KMS-11 (cell line): ENCODE measurements around the gene RTN4.

Source experiments
- H2AFZ ChIP-seq: fragments of 200-600 bp; sonication (generic); 2 replicates; pipeline ENCODE4 v1.6.1; 2016; ENCODE audit warnings: antibody characterized with exemption, mixed run types, low read depth
- H3K27ac ChIP-seq: fragments of 200-600 bp; sonication (generic); 2 replicates; pipeline ENCODE4 v1.6.1; 2016; ENCODE audit warnings: mild to moderate bottlenecking, mixed run types
- H3K27me3 ChIP-seq: fragments of 200-600 bp; sonication (generic); 2 replicates; pipeline ENCODE4 v1.6.1; 2017; ENCODE audit warnings: mild to moderate bottlenecking, low read depth, mixed run types, moderate library complexity; ENCODE audit not compliant: insufficient read depth
- H3K36me3 ChIP-seq: fragments of 200-600 bp; sonication (generic); 2 replicates; pipeline ENCODE4 v1.6.1; 2017; ENCODE audit warnings: mild to moderate bottlenecking, mixed run types; ENCODE audit not compliant: insufficient read depth
- H3K4me1 ChIP-seq: fragments of 200-600 bp; sonication (generic); 2 replicates; pipeline ENCODE4 v1.6.1; 2016; ENCODE audit warnings: mild to moderate bottlenecking, low read depth, mixed run types; ENCODE audit not compliant: poor library complexity, severe bottlenecking
- H3K4me2 ChIP-seq: fragments of 200-600 bp; sonication (generic); 2 replicates; pipeline ENCODE4 v1.7.0; 2016; ENCODE audit warnings: mild to moderate bottlenecking, mixed run types
- H3K4me3 ChIP-seq: fragments of 200-600 bp; sonication (generic); IDR thresholded peaks from 2 replicates; pipeline ENCODE4 v1.6.1; 2017; ENCODE audit warnings: low read depth, low read length, mixed read lengths; ENCODE audit not compliant: insufficient read depth
- H3K79me2 ChIP-seq: fragments of 200-600 bp; sonication (generic); 2 replicates; pipeline ENCODE4 v1.6.1; 2016; ENCODE audit warnings: low read depth, mixed run types; ENCODE audit not compliant: insufficient read depth
- H3K9ac ChIP-seq: fragments of 200-600 bp; sonication (generic); 2 replicates; pipeline ENCODE4 v1.6.1; 2016; ENCODE audit warnings: mild to moderate bottlenecking, mixed run types
- H4K20me1 ChIP-seq: fragments of 200-600 bp; sonication (generic); 2 replicates; pipeline ENCODE4 v1.6.1; 2016; ENCODE audit warnings: mild to moderate bottlenecking, mixed run types; ENCODE audit not compliant: insufficient read depth
- TF ChIP-seq, protein P1 (sequence below): fragments of 200-600 bp; sonication (generic); conservative IDR thresholded peaks from 2 replicates; pipeline ENCODE4 v1.6.1; 2017; ENCODE audit warnings: low read depth, mild to moderate bottlenecking, antibody characterized with exemption, low read length, moderate library complexity, mixed read lengths

RTN4 gene

DNA sequence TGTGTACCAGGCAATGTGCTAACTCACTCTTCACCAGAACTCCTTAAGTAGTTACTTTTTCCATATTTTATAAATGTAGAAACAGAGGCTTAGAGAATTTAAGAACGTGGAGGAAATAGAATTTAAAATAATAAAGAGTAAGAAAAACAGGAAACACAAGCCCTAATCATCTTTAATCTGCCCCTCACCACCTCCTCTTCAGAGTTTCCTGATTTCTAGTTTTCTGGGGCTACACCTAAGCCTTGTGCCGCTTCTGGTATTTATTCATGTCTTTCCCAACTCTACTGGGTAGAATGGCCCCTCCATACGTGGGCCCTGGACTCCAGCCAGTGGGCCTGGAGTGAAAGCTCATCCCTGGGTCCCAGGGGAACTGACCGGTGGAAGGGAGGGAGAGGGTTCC, 85.4 kb downstream of the RTN4 start:
- Histone ChIP-seq H3K27ac (no peak overlapping the region), H3K36me3 (no peaks in the 10 kb centered on the region), H2AFZ (no peak overlapping the region), H3K4me3 (no peak overlapping the region), H3K4me1 (peaks cover 12% of the 10 kb centered on the region), H3K9ac (no peak overlapping the region), H3K79me2 (no peaks in the 10 kb centered on the region), H4K20me1 (no peaks in the 10 kb centered on the region), H3K4me2 (no peak overlapping the region), H3K27me3 (no peaks in the 10 kb centered on the region)
- TF ChIP-seq, protein P1, sequence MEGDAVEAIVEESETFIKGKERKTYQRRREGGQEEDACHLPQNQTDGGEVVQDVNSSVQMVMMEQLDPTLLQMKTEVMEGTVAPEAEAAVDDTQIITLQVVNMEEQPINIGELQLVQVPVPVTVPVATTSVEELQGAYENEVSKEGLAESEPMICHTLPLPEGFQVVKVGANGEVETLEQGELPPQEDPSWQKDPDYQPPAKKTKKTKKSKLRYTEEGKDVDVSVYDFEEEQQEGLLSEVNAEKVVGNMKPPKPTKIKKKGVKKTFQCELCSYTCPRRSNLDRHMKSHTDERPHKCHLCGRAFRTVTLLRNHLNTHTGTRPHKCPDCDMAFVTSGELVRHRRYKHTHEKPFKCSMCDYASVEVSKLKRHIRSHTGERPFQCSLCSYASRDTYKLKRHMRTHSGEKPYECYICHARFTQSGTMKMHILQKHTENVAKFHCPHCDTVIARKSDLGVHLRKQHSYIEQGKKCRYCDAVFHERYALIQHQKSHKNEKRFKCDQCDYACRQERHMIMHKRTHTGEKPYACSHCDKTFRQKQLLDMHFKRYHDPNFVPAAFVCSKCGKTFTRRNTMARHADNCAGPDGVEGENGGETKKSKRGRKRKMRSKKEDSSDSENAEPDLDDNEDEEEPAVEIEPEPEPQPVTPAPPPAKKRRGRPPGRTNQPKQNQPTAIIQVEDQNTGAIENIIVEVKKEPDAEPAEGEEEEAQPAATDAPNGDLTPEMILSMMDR, result no peak

DNA sequence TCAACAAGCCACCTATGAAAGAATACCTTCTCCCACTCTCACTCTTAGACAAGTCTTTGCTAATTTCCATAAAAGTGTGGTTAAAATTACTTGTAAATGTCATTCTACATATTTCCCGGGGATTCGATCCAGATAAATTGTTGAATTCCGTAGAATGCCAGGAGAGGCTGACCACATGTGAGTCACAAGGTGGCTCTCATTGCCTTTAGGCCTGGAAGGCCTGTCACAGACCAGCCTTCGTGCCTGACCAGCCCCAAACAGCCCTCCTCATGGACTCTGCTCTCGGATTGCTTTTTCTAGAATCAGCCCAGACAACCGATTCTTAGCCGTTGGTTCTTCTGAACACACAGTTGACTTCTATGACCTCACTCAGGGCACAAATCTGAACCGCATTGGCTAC, 86.0 kb downstream of the RTN4 start:
- Histone ChIP-seq H3K4me2 (no peak overlapping the region), H2AFZ (no peak overlapping the region), H3K79me2 (no peaks in the 10 kb centered on the region), H3K27me3 (no peaks in the 10 kb centered on the region), H3K4me1 (peaks cover 12% of the 10 kb centered on the region), H4K20me1 (no peaks in the 10 kb centered on the region), H3K27ac (no peak overlapping the region), H3K36me3 (no peaks in the 10 kb centered on the region), H3K4me3 (no peak overlapping the region), H3K9ac (no peak overlapping the region)
- TF ChIP-seq, protein P1, result no peak

GRCh38 chr2:54963476-54963875, 86.8 kb downstream of the RTN4 start:
- Histone ChIP-seq H3K4me2 (no peak overlapping the region), H3K27ac (no peak overlapping the region), H3K27me3 (no peaks in the 10 kb centered on the region), H3K4me1 (peaks cover 12% of the 10 kb centered on the region), H3K4me3 (no peak overlapping the region), H4K20me1 (no peaks in the 10 kb centered on the region), H3K79me2 (no peaks in the 10 kb centered on the region), H2AFZ (no peak overlapping the region), H3K9ac (no peak overlapping the region), H3K36me3 (no peaks in the 10 kb centered on the region)
- TF ChIP-seq, protein P1, result no peak

- Histone ChIP-seq H3K4me3 (no peak overlapping the region), H3K9ac (no peak overlapping the region), H3K4me2 (no peak overlapping the region), H3K36me3 (no peaks in the 10 kb centered on the region), H3K79me2 (no peaks in the 10 kb centered on the region), H3K27me3 (no peaks in the 10 kb centered on the region), H4K20me1 (no peaks in the 10 kb centered on the region), H3K27ac (no peak overlapping the region), H2AFZ (no peak overlapping the region), H3K4me1 (peaks cover 12% of the 10 kb centered on the region)
- TF ChIP-seq, protein P1, result no peak
Measured at GRCh38 chr2:54962935-54963440, 87.3 kb downstream of the RTN4 start.
